K562 (cell line): ENCODE results near the gene TANC1.

Experiments used
- ESRRA ChIP-seq: fragments of 450-650 bp; IDR thresholded peaks from 2 replicates; pipeline ENCODE4 v1.6.1; 2014; ENCODE audit warnings: low read depth, mild to moderate bottlenecking, moderate library complexity, borderline replicate concordance
- EZH2 ChIP-seq: IDR thresholded peaks from 2 replicates; pipeline ENCODE4 v1.6.1; 2012; ENCODE audit warnings: low read depth, mild to moderate bottlenecking, inconsistent platforms, low read length, borderline replicate concordance
- JUNB ChIP-seq: fragments of 450-650 bp; formaldehyde crosslinking; conservative IDR thresholded peaks from 2 replicates; pipeline ENCODE4 v1.4.0; 2020; ENCODE audit warnings: mild to moderate bottlenecking
- JUND ChIP-seq, 2 experiments: IDR thresholded peaks; 2 replicates in 1 of 2; 3 replicates in 1 of 2; pipeline ENCODE4 v1.6.1; 2011; ENCODE audit warnings: borderline replicate concordance in 2 of 2, low read depth in 2 of 2, low read length in 2 of 2, improper control_type of control experiment in 1 of 2, missing biosample characterization in 1 of 2, missing genetic modification characterization in 1 of 2, missing genetic modification reagents in 1 of 2
- MCM3 ChIP-seq: fragments of 450-650 bp; IDR thresholded peaks from 2 replicates; pipeline ENCODE4 v1.6.1; 2016
- NFATC3 ChIP-seq: fragments of 450-650 bp; IDR thresholded peaks from 2 replicates; pipeline ENCODE4 v1.6.1; 2017; ENCODE audit warnings: mild to moderate bottlenecking
- TEAD4 ChIP-seq, 2 experiments: sonication (generic) in 1 of 2; formaldehyde crosslinking in 1 of 2; IDR thresholded peaks; 2 replicates each; pipeline versions ENCODE4 v1.6.1 to v1.8.0; 2012 to 2022; ENCODE audit warnings: borderline replicate concordance in 1 of 2, inconsistent platforms in 1 of 2, low read length in 1 of 2, mild to moderate bottlenecking in 1 of 2, missing genetic modification reagents in 1 of 2
- TF ChIP-seq, protein P1 (sequence below): fragments of 450-650 bp; IDR thresholded peaks from 2 replicates; pipeline ENCODE4 v1.6.1; 2016
- TF ChIP-seq, protein P2 (sequence below), 3 experiments: IDR thresholded peaks in 2 of 3; conservative IDR thresholded peaks in 1 of 3; 2 replicates each; pipeline ENCODE4 v1.5.1; 2011 to 2012; ENCODE audit warnings: low read length in 3 of 3, mild to moderate bottlenecking in 3 of 3, control low read depth in 2 of 3, improper control_type of control experiment in 1 of 3, inconsistent platforms in 1 of 3, low read depth in 1 of 3, mixed read lengths in 1 of 3, moderate library complexity in 1 of 3; ENCODE audit not compliant: insufficient read depth in 2 of 3
- TF ChIP-seq, protein P3 (sequence below): fragments of 250-450 bp; sonication (Bioruptor Pico); IDR thresholded peaks from 2 replicates; pipeline ENCODE4 v1.8.0; 2021; ENCODE audit warnings: borderline replicate concordance, mild to moderate bottlenecking, moderate library complexity; ENCODE audit not compliant: poor library complexity, severe bottlenecking
- TF ChIP-seq, protein P4 (sequence below): IDR thresholded peaks from 3 replicates; pipeline ENCODE4 v1.6.1; 2011; ENCODE audit warnings: borderline replicate concordance, mild to moderate bottlenecking; ENCODE audit not compliant: insufficient read length, insufficient read depth

DNA sequence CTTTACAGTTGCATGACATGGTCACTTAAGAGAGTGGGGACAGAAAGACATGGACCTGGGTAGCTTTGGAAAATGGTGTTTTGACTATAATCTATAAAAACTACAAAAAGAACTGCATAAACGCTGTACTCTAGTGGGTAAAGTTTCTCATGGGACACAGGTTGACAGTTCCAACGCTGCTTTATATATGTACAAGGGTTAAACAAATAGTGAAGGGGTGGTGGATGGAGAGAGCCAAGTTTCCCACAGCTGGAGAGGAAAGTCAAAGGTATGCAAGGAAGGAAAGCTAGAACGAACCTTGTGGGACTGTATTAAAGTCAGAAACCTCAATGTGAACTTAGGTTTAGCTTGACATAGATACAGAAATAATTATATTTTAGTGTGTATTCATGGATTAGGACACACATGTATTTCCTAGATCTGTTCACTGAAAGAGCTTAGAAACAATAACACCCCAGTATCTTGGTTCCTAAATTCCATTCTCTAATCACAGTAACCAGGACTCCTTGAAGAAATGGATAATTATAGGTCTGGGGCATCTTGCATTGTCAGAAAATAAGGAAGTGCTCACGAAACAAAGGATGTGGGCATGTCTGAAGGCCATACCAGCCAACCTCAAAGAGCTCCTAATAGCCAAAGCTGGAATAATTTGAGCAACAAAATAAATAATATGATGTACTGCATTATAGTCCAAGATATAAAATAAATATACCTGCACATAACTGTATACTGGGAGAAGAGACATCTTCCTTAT is 28.8 kb downstream of the TANC1 start:
- TF ChIP-seq, protein P1, sequence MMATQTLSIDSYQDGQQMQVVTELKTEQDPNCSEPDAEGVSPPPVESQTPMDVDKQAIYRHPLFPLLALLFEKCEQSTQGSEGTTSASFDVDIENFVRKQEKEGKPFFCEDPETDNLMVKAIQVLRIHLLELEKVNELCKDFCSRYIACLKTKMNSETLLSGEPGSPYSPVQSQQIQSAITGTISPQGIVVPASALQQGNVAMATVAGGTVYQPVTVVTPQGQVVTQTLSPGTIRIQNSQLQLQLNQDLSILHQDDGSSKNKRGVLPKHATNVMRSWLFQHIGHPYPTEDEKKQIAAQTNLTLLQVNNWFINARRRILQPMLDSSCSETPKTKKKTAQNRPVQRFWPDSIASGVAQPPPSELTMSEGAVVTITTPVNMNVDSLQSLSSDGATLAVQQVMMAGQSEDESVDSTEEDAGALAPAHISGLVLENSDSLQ: no peak
- TF ChIP-seq JUND (IDR thresholded peaks at IDR 0.05; ENCODE audit: borderline replicate concordance, low read depth, low read length): no peak
- TF ChIP-seq JUND (tag; IDR thresholded peaks at IDR 0.05; ENCODE audit: borderline replicate concordance, low read depth, low read length): no peak
- TF ChIP-seq, protein P2, sequence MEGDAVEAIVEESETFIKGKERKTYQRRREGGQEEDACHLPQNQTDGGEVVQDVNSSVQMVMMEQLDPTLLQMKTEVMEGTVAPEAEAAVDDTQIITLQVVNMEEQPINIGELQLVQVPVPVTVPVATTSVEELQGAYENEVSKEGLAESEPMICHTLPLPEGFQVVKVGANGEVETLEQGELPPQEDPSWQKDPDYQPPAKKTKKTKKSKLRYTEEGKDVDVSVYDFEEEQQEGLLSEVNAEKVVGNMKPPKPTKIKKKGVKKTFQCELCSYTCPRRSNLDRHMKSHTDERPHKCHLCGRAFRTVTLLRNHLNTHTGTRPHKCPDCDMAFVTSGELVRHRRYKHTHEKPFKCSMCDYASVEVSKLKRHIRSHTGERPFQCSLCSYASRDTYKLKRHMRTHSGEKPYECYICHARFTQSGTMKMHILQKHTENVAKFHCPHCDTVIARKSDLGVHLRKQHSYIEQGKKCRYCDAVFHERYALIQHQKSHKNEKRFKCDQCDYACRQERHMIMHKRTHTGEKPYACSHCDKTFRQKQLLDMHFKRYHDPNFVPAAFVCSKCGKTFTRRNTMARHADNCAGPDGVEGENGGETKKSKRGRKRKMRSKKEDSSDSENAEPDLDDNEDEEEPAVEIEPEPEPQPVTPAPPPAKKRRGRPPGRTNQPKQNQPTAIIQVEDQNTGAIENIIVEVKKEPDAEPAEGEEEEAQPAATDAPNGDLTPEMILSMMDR (IDR thresholded peaks at IDR 0.05 in 2 of 3, conservative IDR thresholded peaks at IDR 0.05 in 1 of 3; ENCODE audit: insufficient read depth in 2 of 3, low read depth in 1 of 3, low read length in 3 of 3): no peak
- no peak for TF ChIP-seq TEAD4 (IDR thresholded peaks at IDR 0.05; ENCODE audit: low read length)
- TF ChIP-seq TEAD4 (CRISPR knock-in tag; IDR thresholded peaks at IDR 0.05; ENCODE audit: borderline replicate concordance): no peak
- TF ChIP-seq NFATC3: no peak
- no peak for TF ChIP-seq MCM3
- no peak for TF ChIP-seq JUNB (CRISPR knock-in tag)
- TF ChIP-seq ESRRA: no peak
- TF ChIP-seq, protein P3, sequence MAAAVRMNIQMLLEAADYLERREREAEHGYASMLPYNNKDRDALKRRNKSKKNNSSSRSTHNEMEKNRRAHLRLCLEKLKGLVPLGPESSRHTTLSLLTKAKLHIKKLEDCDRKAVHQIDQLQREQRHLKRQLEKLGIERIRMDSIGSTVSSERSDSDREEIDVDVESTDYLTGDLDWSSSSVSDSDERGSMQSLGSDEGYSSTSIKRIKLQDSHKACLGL: no peak
- TF ChIP-seq EZH2: no peak
- TF ChIP-seq, protein P4, sequence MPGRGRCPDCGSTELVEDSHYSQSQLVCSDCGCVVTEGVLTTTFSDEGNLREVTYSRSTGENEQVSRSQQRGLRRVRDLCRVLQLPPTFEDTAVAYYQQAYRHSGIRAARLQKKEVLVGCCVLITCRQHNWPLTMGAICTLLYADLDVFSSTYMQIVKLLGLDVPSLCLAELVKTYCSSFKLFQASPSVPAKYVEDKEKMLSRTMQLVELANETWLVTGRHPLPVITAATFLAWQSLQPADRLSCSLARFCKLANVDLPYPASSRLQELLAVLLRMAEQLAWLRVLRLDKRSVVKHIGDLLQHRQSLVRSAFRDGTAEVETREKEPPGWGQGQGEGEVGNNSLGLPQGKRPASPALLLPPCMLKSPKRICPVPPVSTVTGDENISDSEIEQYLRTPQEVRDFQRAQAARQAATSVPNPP: no peak
